Thyroid gland (tissue), 4 donors: ENCODE results near the gene PIANP. TPM values are rescaled to one million over a fixed set of nuclear protein-coding genes. Genes with fewer than 3 reads are reported as not detected.
A peak's percentile ranks its signal among the peaks of the same experiment; 100 is the strongest.

Source experiments
- DNase-seq, 2 donors: peaks; one replicate each; pipeline ENCODE4 v3.0.0-alpha.2; 2019
- H3K27ac ChIP-seq, 3 donors: fragments of 200-600 bp; sonication (generic); 1 replicate in 2 of 3; 2 replicates in 1 of 3; pipeline ENCODE4 v1.5.1; 2016 to 2019; ENCODE audit warnings: mild to moderate bottlenecking in 1 of 3, moderate library complexity in 1 of 3
- H3K27me3 ChIP-seq: fragments of 200-600 bp; sonication (generic); one replicate; pipeline ENCODE4 v1.5.1; 2019
- H3K36me3 ChIP-seq, 2 donors: fragments of 200-600 bp; sonication (generic); one replicate each; pipeline ENCODE4 v1.5.1; 2016 to 2019
- H3K4me1 ChIP-seq, 2 donors: fragments of 200-600 bp; sonication (generic); one replicate each; pipeline ENCODE4 v1.5.1; 2017 to 2019
- H3K4me3 ChIP-seq, 3 donors: fragments of 200-600 bp; sonication (generic); replicated peaks in 1 of 3; 1 replicate in 2 of 3; 2 replicates in 1 of 3; pipeline ENCODE4 v1.5.1; 2016; ENCODE audit warnings: mild to moderate bottlenecking in 1 of 3
- H3K9me3 ChIP-seq: fragments of 200-600 bp; sonication (generic); one replicate; pipeline ENCODE4 v1.5.1; 2017
- CTCF ChIP-seq, 6 experiments: fragments of 200-600 bp in 3 of 6; fragments of 450-650 bp in 3 of 6; sonication (generic) in 3 of 6; IDR thresholded peaks; one replicate each; pipeline ENCODE4 v1.5.1; 2016 to 2019; ENCODE audit warnings: antibody characterized with exemption in 6 of 6, mild to moderate bottlenecking in 2 of 6, inconsistent platforms in 1 of 6, moderate library complexity in 1 of 6
- POLR2A ChIP-seq, 2 donors: fragments of 450-650 bp; IDR thresholded peaks; one replicate each; pipeline ENCODE4 v1.6.1; 2017; ENCODE audit warnings: antibody characterized with exemption in 2 of 2, mild to moderate bottlenecking in 2 of 2, moderate library complexity in 1 of 2
- WGBS, 2 donors: methylation state at CpG; one replicate each; pipeline ENCODE4 v1.1.5; 2017; 5-methylcytosine and 5-hydroxymethylcytosine counted together
- intact Hi-C: fragments of 100-400 bp; cut with DNase I; formaldehyde crosslinking; loops from one replicate; pipeline ENCODE4 v1.15.1; 2023
- total RNA-seq, 4 donors: library from RNA; depleted of rRNA; stranded (reverse); fragments of >200 nt; gene quantifications; one replicate each; pipeline ENCODE4 v1.2.3, GENCODE V29; 2016

PIANP gene
- total RNA-seq, 4 donors from 2014 or later = 0.11 to 0.39 TPM; not detected in 2

- intact Hi-C loops = loop anchor here (10.0 kb wide), 1 partner anchor 62 kb away; the partner anchor contains the start of gene COPS7A
Observed at GRCh38 chr12:6662906-6663742, 37.5 kb downstream of the PIANP start, which contains the start of gene ING4. TSS of gene ING4 (minus strand) at chr12:6663119. CDS start at chr12:6663101, 18 bp downstream.

GRCh38 chr12:6662602-6662905 lies 38.1 kb downstream of the PIANP start:
- no peaks in the 10 kb centered on the region for H3K27me3 ChIP-seq
- DNase-seq = no peak
- 2 to 6% methylated on average over 10 of the region's 10 CpGs for WGBS, 2 donors
- H3K36me3 ChIP-seq = peaks cover 8 to 12% of the 10 kb centered on the region in 2 donors
- H3K4me3 ChIP-seq = peak overlapping the region; percentile 30 to 61 (median 51)
- no peaks in the 10 kb centered on the region for H3K9me3 ChIP-seq
- peak overlapping the region; percentile 24 to 71 (median 41) for H3K27ac ChIP-seq
- TF ChIP-seq CTCF (IDR thresholded peaks at IDR 0.05) (no peak), POLR2A (IDR thresholded peaks at IDR 0.05) (no peak)
- peaks cover 9 to 10% of the 10 kb centered on the region in 2 donors for H3K4me1 ChIP-seq
- intact Hi-C loops = loop anchor here (10.0 kb wide), 1 partner anchor 62 kb away; the partner anchor contains the start of gene COPS7A

More at GRCh38 chr12:6662906-6663742, 37.5 kb downstream of the PIANP start, which contains the start of gene ING4:
- H3K36me3 ChIP-seq = peaks cover 14 to 15% of the 10 kb centered on the region in 2 donors
- peak within 1 kb of the TSS; percentile 41 to 71 (median 48) for H3K27ac ChIP-seq
- H3K27me3 ChIP-seq = no peaks in the 10 kb centered on the region
- DNase-seq = peak; percentile 98 to 99
- peaks cover 9 to 10% of the 10 kb centered on the region in 2 donors for H3K4me1 ChIP-seq
- TF ChIP-seq CTCF (IDR thresholded peaks at IDR 0.05) (no peak), POLR2A (IDR thresholded peaks at IDR 0.05) (peak in 1 of 2 donors; percentile 45)
- WGBS, 2 donors = 2 to 3% methylated on average over 37 of the region's 37 CpGs
- H3K9me3 ChIP-seq = no peaks in the 10 kb centered on the region
- H3K4me3 ChIP-seq = peak within 1 kb of the TSS; percentile 30 to 61 (median 51)

GRCh38 chr12:6653987-6654386 lies 46.6 kb downstream of the PIANP start:
- 92 to 99% methylated on average over 5 of the region's 5 CpGs for WGBS, 2 donors
- H3K27ac ChIP-seq = no peak overlapping the region
- peaks cover 44 to 55% of the 10 kb centered on the region in 2 donors for H3K36me3 ChIP-seq

GRCh38 chr12:6653342-6653741 lies 47.3 kb downstream of the PIANP start:
- no peaks in the 10 kb centered on the region for H3K9me3 ChIP-seq
- peaks cover 44 to 60% of the 10 kb centered on the region in 2 donors for H3K36me3 ChIP-seq
- H3K4me3 ChIP-seq = no peak overlapping the region
- no peaks in the 10 kb centered on the region for H3K4me1 ChIP-seq
- intact Hi-C loops = loop anchor here (5.0 kb wide), 1 partner anchor 44 kb away; no protein-coding TSS in a partner anchor
- no peak overlapping the region for H3K27ac ChIP-seq
- TF ChIP-seq POLR2A (IDR thresholded peaks at IDR 0.05) (no peak), CTCF (IDR thresholded peaks at IDR 0.05) (no peak)
- WGBS, 2 donors = 89 to 100% methylated on average over 1 of the region's 1 CpG
- no peaks in the 10 kb centered on the region for H3K27me3 ChIP-seq
- no peak for DNase-seq

More at GRCh38 chr12:6653987-6654386, 46.6 kb downstream of the PIANP start:
- no peaks in the 10 kb centered on the region for H3K27me3 ChIP-seq
- H3K4me3 ChIP-seq = no peak overlapping the region
- intact Hi-C loops = loop anchor here (5.0 kb wide), 1 partner anchor 43 kb away; no protein-coding TSS in a partner anchor
- DNase-seq = no peak
- no peaks in the 10 kb centered on the region for H3K4me1 ChIP-seq
- TF ChIP-seq POLR2A (IDR thresholded peaks at IDR 0.05) (no peak), CTCF (IDR thresholded peaks at IDR 0.05) (no peak)
- H3K9me3 ChIP-seq = no peaks in the 10 kb centered on the region

GRCh38 chr12:6652391-6652790 lies 48.2 kb downstream of the PIANP start:
- Histone ChIP-seq H3K4me1 (no peaks in the 10 kb centered on the region), H3K4me3 (no peak overlapping the region), H3K9me3 (no peaks in the 10 kb centered on the region), H3K27ac (no peak overlapping the region), H3K36me3 (peaks cover 41 to 61% of the 10 kb centered on the region in 2 donors), H3K27me3 (no peaks in the 10 kb centered on the region)
- intact Hi-C loops = loop anchor here (5.0 kb wide), 1 partner anchor 45 kb away; no protein-coding TSS in a partner anchor
- TF ChIP-seq POLR2A (IDR thresholded peaks at IDR 0.05) (no peak), CTCF (IDR thresholded peaks at IDR 0.05) (no peak)
- WGBS, 2 donors = 90 to 93% methylated on average over 12 of the region's 12 CpGs
- DNase-seq = no peak
